Panc1 (cell line): ENCODE results near the gene CHST11. TPM values are rescaled to one million over a fixed set of nuclear protein-coding genes. Genes with fewer than 3 reads are reported as not detected.

ENCODE experiments used
- ATAC-seq: fragments of 200-7000 bp; cut with Tn5 transposase; 2 replicates; pipeline ENCODE4 v1.9.1; 2020; ENCODE audit warnings: mild to moderate bottlenecking, moderate library complexity
- BruUV-seq: library from RNA; stranded (reverse); fragments of 400-500 nt; replicated peaks from 2 replicates; lab custom pipeline; 2021; lab: Mats Ljungman, UMichigan
- CTCF ChIA-PET: fragments of 300-600 bp; sonication (Branson Sonifier 250); formaldehyde crosslinking; loops from one replicate; lab custom pipeline; 2022; ENCODE audit warnings: antibody characterized with exemption; lab: Charles Lee
- POLR2A ChIA-PET: fragments of 300-600 bp; sonication (Branson Sonifier 250); formaldehyde crosslinking; loops from one replicate; lab custom pipeline; 2022; ENCODE audit warnings: antibody characterized with exemption; lab: Charles Lee
- DNase-seq: peaks from one replicate; pipeline ENCODE4 v3.0.0-alpha.2; 2010; ENCODE audit warnings: low read depth, low spot score
- H3K27ac ChIP-seq: 2 replicates; pipeline ENCODE4 v1.5.1; 2011; ENCODE audit warnings: mild to moderate bottlenecking, low read length, inconsistent platforms
- H3K27me3 ChIP-seq: fragments of 200-500 bp; sonication (Bioruptor generic); 2 replicates; pipeline ENCODE4 v1.6.0; 2014; ENCODE audit warnings: low read length, inconsistent platforms; ENCODE audit not compliant: control insufficient read depth, insufficient read depth
- H3K36me3 ChIP-seq: fragments of 200-500 bp; sonication (Bioruptor generic); 2 replicates; pipeline ENCODE4 v1.5.1; 2014; ENCODE audit warnings: inconsistent platforms, mild to moderate bottlenecking, low read length, moderate library complexity; ENCODE audit not compliant: control insufficient read depth, insufficient read depth
- H3K4me1 ChIP-seq: 2 replicates; pipeline ENCODE4 v1.5.1; 2011; ENCODE audit warnings: inconsistent platforms, mild to moderate bottlenecking, low read length, moderate library complexity; ENCODE audit not compliant: control insufficient read depth, insufficient read depth
- H3K4me3 ChIP-seq, 2 experiments: 2 replicates each; pipeline ENCODE4 v1.5.1; 2011 to 2012; ENCODE audit warnings: low read depth in 2 of 2, low read length in 2 of 2, mild to moderate bottlenecking in 2 of 2, inconsistent platforms in 1 of 2, moderate library complexity in 1 of 2
- H3K9me3 ChIP-seq: fragments of 200-500 bp; sonication (Bioruptor generic); 2 replicates; pipeline ENCODE4 v1.5.1; 2014; ENCODE audit warnings: low read depth, mild to moderate bottlenecking, inconsistent platforms, low read length, moderate library complexity; ENCODE audit not compliant: control insufficient read depth, insufficient read depth
- POLR2AphosphoS5 ChIP-seq: IDR thresholded peaks from 2 replicates; pipeline ENCODE4 v1.6.1; 2012; ENCODE audit warnings: mild to moderate bottlenecking, low read depth, low read length, moderate library complexity
- SIN3A ChIP-seq: IDR thresholded peaks from 2 replicates; pipeline ENCODE4 v1.6.1; 2012; ENCODE audit warnings: low read depth, mild to moderate bottlenecking, low read length, moderate library complexity, borderline replicate concordance; ENCODE audit not compliant: insufficient read depth
- TCF7L2 ChIP-seq: IDR thresholded peaks from 2 replicates; pipeline ENCODE4 v1.6.1; 2011; ENCODE audit warnings: mild to moderate bottlenecking, low read depth, low read length, inconsistent platforms
- in situ Hi-C: cut with HindIII; loops from 2 replicates; pipeline ENCODE4 v1.10.0; 2016; ENCODE audit warnings: low sequenced_read_pairs, low pct_unique_long_range_greater_than_20kb
- intact Hi-C: fragments of 100-400 bp; cut with micrococcal nuclease; formaldehyde crosslinking; loops from one replicate; pipeline ENCODE4 v1.10.0; 2022; ENCODE audit not compliant: unreplicated experiment
- total RNA-seq: library from RNA; stranded (reverse); gene quantifications from one replicate; pipeline ENCODE4 v1.2.1, GENCODE V29; 2021; ENCODE audit not compliant: unreplicated experiment
- TF ChIP-seq, protein P1 (sequence below): fragments of 450-650 bp; IDR thresholded peaks from 2 replicates; pipeline ENCODE4 v1.5.1; 2017; ENCODE audit warnings: mild to moderate bottlenecking
- TF ChIP-seq, protein P2 (sequence below), 2 experiments: IDR thresholded peaks; 2 replicates each; pipeline ENCODE4 v1.6.1; 2011 to 2012; ENCODE audit warnings: low read depth in 2 of 2, control low read depth in 1 of 2, low read length in 1 of 2, mild to moderate bottlenecking in 1 of 2, moderate library complexity in 1 of 2; ENCODE audit not compliant: insufficient read depth in 1 of 2

The CHST11 gene
- total RNA-seq, 1 experiment from 2014 or later = 11.4 TPM

DNA sequence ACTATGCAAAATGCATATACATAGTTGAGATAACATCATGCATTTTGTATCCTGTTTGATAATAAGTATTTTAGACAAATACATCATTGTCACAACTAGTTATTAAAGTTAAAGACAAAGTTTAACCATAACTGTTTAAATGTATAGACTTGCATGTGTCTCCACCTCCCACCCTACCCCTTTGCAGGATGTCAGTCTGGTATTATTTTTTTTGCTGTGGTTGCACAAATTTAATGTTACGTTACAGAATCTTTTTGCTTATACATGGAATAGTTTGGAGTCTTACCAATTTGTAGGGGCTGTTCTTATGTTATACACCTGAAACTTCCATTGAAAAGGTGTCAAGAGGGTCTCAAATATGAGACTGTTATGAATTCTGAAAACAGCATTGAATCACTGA lies 5.6 kb downstream of the CHST11 start:
- POLR2A ChIA-PET = no interaction called here

DNA sequence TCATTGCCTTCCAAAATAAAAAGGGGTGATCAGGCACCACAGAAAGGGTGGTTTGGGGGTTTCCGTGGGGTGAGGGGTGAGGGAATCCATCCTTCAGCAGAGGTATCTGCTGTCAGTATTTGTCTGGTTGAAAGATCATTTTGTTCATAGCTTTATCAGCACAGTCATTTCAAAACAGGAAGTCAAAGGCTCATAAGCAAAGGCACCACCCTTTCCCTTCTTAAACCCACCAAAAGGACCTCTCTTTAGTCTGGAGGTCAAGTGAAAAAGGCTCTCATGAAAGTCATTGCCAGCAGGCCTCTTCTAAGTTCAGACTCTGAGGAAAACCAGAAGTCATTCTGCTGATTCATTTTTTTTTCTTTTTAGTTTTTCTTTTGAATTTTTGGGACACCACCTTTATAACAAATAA lies 6.2 kb downstream of the CHST11 start:
- no TSS peak for BruUV-seq
- Histone ChIP-seq H3K36me3 (no peaks in the 10 kb centered on the region), H3K27ac (no peak overlapping the region), H3K4me3 (no peak overlapping the region), H3K27me3 (no peaks in the 10 kb centered on the region), H3K4me1 (peaks cover 12% of the 10 kb centered on the region), H3K9me3 (no peaks in the 10 kb centered on the region)
- TF ChIP-seq TCF7L2 (no peak), SIN3A (no peak)
- TF ChIP-seq, protein P1, sequence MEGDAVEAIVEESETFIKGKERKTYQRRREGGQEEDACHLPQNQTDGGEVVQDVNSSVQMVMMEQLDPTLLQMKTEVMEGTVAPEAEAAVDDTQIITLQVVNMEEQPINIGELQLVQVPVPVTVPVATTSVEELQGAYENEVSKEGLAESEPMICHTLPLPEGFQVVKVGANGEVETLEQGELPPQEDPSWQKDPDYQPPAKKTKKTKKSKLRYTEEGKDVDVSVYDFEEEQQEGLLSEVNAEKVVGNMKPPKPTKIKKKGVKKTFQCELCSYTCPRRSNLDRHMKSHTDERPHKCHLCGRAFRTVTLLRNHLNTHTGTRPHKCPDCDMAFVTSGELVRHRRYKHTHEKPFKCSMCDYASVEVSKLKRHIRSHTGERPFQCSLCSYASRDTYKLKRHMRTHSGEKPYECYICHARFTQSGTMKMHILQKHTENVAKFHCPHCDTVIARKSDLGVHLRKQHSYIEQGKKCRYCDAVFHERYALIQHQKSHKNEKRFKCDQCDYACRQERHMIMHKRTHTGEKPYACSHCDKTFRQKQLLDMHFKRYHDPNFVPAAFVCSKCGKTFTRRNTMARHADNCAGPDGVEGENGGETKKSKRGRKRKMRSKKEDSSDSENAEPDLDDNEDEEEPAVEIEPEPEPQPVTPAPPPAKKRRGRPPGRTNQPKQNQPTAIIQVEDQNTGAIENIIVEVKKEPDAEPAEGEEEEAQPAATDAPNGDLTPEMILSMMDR = no peak
- CTCF ChIA-PET = no interaction called here
- intact Hi-C loops (no loop called here), in situ Hi-C loops (no loop called here)
- DNase-seq (no peak), ATAC-seq (no peak)
- POLR2A ChIA-PET = no interaction called here

More for the DNA sequence above, 5.6 kb downstream of the CHST11 start:
- ATAC-seq (no peak), DNase-seq (no peak)
- TF ChIP-seq TCF7L2 (no peak), POLR2AphosphoS5 (no peak), SIN3A (no peak)
- TF ChIP-seq, protein P1 = no peak
- TF ChIP-seq, protein P2, sequence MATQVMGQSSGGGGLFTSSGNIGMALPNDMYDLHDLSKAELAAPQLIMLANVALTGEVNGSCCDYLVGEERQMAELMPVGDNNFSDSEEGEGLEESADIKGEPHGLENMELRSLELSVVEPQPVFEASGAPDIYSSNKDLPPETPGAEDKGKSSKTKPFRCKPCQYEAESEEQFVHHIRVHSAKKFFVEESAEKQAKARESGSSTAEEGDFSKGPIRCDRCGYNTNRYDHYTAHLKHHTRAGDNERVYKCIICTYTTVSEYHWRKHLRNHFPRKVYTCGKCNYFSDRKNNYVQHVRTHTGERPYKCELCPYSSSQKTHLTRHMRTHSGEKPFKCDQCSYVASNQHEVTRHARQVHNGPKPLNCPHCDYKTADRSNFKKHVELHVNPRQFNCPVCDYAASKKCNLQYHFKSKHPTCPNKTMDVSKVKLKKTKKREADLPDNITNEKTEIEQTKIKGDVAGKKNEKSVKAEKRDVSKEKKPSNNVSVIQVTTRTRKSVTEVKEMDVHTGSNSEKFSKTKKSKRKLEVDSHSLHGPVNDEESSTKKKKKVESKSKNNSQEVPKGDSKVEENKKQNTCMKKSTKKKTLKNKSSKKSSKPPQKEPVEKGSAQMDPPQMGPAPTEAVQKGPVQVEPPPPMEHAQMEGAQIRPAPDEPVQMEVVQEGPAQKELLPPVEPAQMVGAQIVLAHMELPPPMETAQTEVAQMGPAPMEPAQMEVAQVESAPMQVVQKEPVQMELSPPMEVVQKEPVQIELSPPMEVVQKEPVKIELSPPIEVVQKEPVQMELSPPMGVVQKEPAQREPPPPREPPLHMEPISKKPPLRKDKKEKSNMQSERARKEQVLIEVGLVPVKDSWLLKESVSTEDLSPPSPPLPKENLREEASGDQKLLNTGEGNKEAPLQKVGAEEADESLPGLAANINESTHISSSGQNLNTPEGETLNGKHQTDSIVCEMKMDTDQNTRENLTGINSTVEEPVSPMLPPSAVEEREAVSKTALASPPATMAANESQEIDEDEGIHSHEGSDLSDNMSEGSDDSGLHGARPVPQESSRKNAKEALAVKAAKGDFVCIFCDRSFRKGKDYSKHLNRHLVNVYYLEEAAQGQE (IDR thresholded peaks at IDR 0.05; ENCODE audit: insufficient read depth in 1 of 2, low read depth in 2 of 2, low read length in 1 of 2) = no peak
- no peak overlapping the region for H3K4me3 ChIP-seq
- CTCF ChIA-PET = no interaction called here
- no TSS peak for BruUV-seq
- H3K4me1 ChIP-seq = peaks cover 12% of the 10 kb centered on the region
- intact Hi-C loops (no loop called here), in situ Hi-C loops (no loop called here)
- H3K36me3 ChIP-seq = no peaks in the 10 kb centered on the region
- H3K27me3 ChIP-seq = no peaks in the 10 kb centered on the region
- H3K27ac ChIP-seq = no peak overlapping the region
- no peaks in the 10 kb centered on the region for H3K9me3 ChIP-seq
